ENCODE measurements around the gene CNTROB. TPM values are rescaled to one million over a fixed set of nuclear protein-coding genes. Genes with fewer than 3 reads are reported as not detected.

The CNTROB gene
- total and polyA plus RNA-seq, 10 of the 15 experiments (the other 5 are each of a cell fraction or from before 2014, with no cell fraction given): 2.0 to 36.2 (median 28.2) TPM

DNA sequence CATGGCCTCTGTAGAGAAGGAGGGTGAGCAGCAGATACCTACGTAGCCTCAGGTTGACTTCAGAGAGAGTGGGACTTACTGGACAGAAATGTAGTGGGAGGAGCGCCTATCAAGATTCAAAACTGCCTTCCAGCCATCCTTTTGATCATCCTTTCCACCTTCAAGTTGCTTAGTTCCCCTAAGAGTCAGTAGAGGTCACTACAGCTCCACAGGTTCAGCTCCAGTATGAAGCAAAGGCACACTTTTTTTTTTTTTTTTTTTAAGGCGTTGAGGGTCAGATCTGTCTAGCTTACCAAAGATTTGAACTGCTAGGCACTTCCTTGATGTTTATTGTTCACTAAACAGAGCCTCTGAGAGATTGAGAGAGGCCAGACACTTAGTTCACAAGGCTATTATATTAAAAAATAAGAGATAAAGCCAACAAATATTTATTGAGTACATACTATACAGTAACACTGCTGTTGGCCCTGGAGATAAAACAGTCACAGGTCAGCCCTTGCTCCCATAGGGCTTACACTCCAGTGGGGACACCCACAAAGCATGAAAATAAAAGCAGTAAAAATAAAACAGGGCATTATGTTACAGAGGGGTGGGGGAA, 19.0 kb upstream of the CNTROB start (continued):
- TF ChIP-seq HDGF (IDR thresholded peaks at IDR 0.05) (0 out of 2 replicates have a peak, but pooled peaks have one; percentile 16), BMI1 (IDR thresholded peaks at IDR 0.05; ENCODE audit: borderline replicate concordance) (no peak), ZBED1 (IDR thresholded peaks at IDR 0.05; ENCODE audit: borderline replicate concordance) (no peak), ZNF217 (IDR thresholded peaks at IDR 0.05) (no peak), FOXM1 (IDR thresholded peaks at IDR 0.05; ENCODE audit: low read depth, low read length) (peak; percentile 65; the same call in 1 of the 2 replicates), ZNF384 (IDR thresholded peaks at IDR 0.05; ENCODE audit: borderline replicate concordance, low read depth, low read length) (peak; percentile 99), EGR1 (IDR thresholded peaks at IDR 0.05; ENCODE audit: borderline replicate concordance in 1 of 2, low read depth in 2 of 2, low read length in 2 of 2) (no peak), MTA3 (IDR thresholded peaks at IDR 0.05; ENCODE audit: borderline replicate concordance, low read length) (no peak), IKZF1 (conservative IDR thresholded peaks at IDR 0.05) (no peak)
- TF ChIP-seq, protein P1, sequence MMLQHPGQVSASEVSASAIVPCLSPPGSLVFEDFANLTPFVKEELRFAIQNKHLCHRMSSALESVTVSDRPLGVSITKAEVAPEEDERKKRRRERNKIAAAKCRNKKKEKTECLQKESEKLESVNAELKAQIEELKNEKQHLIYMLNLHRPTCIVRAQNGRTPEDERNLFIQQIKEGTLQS (IDR thresholded peaks at IDR 0.05; ENCODE audit: borderline replicate concordance, extremely low read depth, low read depth, low read length): 0 out of 2 replicates have a peak, but pooled peaks have one; percentile 19
- TF ChIP-seq, protein P2, sequence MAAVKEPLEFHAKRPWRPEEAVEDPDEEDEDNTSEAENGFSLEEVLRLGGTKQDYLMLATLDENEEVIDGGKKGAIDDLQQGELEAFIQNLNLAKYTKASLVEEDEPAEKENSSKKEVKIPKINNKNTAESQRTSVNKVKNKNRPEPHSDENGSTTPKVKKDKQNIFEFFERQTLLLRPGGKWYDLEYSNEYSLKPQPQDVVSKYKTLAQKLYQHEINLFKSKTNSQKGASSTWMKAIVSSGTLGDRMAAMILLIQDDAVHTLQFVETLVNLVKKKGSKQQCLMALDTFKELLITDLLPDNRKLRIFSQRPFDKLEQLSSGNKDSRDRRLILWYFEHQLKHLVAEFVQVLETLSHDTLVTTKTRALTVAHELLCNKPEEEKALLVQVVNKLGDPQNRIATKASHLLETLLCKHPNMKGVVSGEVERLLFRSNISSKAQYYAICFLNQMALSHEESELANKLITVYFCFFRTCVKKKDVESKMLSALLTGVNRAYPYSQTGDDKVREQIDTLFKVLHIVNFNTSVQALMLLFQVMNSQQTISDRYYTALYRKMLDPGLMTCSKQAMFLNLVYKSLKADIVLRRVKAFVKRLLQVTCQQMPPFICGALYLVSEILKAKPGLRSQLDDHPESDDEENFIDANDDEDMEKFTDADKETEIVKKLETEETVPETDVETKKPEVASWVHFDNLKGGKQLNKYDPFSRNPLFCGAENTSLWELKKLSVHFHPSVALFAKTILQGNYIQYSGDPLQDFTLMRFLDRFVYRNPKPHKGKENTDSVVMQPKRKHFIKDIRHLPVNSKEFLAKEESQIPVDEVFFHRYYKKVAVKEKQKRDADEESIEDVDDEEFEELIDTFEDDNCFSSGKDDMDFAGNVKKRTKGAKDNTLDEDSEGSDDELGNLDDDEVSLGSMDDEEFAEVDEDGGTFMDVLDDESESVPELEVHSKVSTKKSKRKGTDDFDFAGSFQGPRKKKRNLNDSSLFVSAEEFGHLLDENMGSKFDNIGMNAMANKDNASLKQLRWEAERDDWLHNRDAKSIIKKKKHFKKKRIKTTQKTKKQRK (IDR thresholded peaks at IDR 0.05; ENCODE audit: low read depth, low read length): no peak
